NCI-H524 treated with DMSO at 0.1 percent for 48 hours (cell line): ENCODE data around the gene SLIT3.

Source experiments
- DNase-seq: peaks from one replicate; lab custom pipeline; 2025; lab: John Stamatoyannopoulos, UW

The SLIT3 gene

GRCh38 chr5:168740811-168741213, 560.1 kb downstream of the SLIT3 start:
- DNase-seq, result no peak

- no peak for DNase-seq
Observed at GRCh38 chr5:168740092-168740800, 560.7 kb downstream of the SLIT3 start.

- no peak for DNase-seq
Observed at GRCh38 chr5:168737066-168737465, 563.9 kb downstream of the SLIT3 start.

- DNase-seq, result no peak
Observed at GRCh38 chr5:168736281-168736831, 564.6 kb downstream of the SLIT3 start.

DNA sequence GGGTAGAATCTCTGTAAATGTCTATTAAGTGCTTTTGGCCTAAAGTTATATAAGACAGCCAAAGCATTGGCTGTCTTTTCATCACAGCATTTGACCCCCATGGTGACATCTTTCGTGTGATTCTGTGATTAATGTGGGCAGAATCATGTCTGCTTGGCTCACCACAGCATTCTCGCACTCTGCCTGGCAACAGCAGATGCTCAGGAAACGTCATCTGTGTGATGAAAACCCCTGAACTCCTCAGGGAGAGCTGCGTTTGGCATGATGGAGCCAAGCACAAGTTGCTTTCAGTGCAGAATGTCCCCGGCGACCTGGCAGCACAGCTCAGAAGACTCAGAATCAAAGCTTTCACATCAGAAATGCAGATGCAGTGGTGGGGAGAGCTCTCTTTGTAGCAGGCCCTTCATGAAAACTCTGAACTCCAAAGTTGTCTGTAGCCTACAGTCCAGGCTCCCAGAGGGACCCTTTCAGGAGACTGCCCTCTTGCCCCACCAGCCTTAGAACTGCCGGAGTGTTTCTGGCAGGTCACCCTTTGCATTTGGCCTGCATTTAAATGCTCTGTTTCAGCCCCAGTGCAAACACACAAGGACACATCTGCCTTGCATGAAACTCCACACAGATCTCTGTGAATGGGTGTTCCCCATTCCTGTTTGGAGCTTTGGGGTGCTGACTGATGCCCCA, 566.2 kb downstream of the SLIT3 start:
- no peak for DNase-seq

DNA sequence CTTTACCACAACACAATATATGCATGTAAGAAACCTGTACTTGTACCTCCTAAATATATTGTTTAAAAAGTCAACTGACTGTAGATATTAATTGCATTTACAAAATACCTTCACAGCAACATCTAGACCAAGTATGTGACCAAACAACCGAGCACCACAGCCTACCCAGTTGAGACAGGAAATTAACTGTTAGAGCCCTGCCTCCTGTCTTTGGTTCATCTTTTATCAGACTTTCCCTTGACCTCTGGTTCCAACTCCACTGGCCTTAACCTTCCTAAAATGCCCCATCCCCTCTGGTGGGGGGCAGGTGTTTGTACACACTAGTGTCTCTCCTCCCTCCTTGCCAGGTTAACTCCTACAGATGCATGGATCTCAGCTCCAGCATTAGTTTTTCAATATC, 566.8 kb downstream of the SLIT3 start:
- DNase-seq, result no peak

- DNase-seq, result no peak
Observed at GRCh38 chr5:168728546-168729211, 572.3 kb downstream of the SLIT3 start.

DNA sequence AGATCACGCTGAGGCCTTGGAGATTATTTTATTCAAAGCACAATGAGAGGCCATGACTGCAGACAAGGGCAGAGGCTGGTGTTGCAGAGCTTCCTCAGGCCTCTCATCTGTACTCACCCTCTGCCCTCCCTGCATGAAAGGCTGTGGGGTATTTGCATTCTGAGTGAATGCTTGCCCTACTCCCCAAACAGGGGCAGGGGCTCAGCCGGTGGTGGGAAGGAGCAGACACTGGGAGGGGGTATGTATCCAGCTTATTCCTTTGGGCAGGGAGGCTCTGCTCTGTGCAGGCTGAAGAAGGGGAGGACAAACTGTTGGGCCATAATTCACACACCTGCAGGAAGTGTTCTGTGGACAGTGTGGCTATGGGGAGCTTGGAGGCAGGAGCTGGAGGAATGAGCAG, 573.4 kb downstream of the SLIT3 start:
- DNase-seq, result no peak

DNA sequence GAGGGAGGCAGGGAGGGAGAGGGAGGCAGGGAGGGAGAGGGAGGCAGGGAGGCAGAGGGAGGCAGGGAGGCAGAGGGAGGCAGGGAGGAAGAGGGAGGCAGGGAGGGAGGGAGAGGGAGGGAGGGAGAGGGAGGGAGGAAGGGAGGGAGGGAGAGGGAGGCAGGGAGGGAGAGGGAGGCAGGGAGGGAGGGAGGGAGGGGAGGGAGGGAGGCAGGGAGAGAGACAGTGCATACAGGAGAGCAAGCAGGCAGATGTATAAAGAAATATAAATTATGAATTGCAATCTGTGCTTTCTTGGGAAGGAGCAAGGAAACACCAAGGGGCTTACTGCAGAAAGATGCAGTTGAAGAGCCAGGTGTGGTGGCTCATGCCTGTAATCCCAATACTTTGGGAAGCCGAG, 574.6 kb downstream of the SLIT3 start:
- no peak for DNase-seq

DNA sequence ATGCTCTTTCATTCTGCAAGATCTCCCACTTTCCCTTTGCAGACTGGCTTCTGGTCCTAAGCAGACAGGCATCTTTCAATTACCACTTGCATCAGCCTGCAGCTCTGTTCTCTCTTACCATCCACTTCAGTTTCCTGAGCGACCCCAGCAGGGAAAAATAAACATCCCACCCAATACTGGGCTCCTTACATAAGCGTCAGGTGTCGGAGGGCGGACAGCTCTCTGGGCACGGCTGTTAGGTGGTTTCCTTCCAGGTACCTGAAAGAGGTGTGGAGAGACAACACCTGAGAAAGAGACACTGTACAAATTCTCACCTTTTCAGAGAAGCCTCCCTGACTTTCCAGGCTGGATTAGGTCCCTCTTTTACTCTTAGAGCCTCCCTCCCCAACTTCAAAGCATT, 576.7 kb downstream of the SLIT3 start:
- DNase-seq, result no peak

DNA sequence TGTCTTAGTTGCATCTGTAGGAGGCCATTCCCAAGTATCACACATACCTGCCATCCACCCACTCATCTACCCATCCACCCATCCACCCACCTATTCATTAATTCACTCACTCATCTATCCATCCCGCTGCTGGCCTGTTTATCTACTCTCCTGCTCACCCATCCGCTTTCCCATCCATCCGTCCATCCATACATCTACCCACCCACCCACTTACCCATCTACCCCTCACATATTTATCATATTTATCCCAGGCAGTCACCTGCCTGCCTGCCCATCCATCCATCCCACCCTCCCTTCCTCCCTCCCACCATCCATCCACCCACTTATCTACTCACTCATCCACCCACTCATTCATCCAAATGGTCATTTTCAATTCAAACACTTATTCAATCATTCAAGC, 577.9 kb downstream of the SLIT3 start:
- no peak for DNase-seq

DNA sequence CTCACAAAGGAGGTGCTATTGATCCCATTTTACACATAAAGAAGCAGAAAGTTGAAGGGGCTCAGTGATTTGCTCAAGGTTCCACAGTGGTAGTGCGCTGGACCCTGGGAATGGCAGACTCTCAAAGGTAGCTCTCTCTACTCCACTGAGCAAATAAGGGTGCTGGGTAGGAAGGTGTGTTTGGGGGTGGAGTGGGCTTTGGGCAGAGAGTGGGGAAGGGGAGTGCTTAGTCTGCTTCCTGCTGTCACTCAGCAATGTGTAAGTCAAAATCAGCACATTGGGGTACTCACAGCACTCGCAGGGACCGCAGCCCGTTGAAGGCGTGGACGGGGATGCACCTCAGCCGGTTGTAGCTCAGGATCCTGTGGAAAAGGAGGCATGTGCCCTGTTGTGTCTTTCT, 579.0 kb downstream of the SLIT3 start:
- no peak for DNase-seq

GRCh38 chr5:168721002-168721753, 579.8 kb downstream of the SLIT3 start:
- no peak for DNase-seq

- peak; percentile 41 for DNase-seq
Observed at GRCh38 chr5:168720575-168720974, 580.4 kb downstream of the SLIT3 start.

- DNase-seq, result no peak
Observed at GRCh38 chr5:168714046-168714445, 586.9 kb downstream of the SLIT3 start.

- no peak for DNase-seq
Observed at GRCh38 chr5:168713051-168713450, 587.9 kb downstream of the SLIT3 start.

DNA sequence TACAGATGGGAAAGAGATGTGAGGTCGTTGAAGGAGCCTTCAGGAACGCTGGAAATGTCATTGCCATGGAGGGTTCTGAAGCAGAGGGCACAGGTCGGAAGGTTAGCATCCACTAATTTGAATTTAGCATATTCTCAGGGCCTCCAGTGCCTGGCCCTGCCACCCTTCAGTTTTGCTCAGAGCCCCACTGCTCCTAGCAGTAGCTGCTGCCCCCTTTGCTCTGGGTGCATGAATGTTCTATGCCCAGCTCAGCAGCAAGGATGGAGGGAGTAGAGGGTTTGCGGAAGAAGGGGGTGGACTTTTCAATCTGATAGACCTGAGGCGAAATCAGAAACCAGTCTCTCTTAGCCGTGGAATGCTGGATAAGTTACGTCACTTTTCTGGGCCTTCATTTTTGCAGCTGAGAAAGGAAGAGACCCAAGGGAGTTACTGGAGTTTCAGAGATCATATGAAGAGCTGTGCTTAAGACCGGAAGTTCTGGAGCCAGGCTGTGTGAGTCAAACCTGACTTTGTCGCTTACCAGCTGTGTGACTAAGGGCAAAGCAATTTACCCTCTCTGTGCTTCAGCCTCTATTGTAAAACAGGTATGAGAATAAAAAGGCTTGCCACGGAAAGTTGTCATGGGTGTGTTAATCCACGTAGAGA, 588.5 kb downstream of the SLIT3 start:
- DNase-seq, result no peak

GRCh38 chr5:168710706-168711105, 590.2 kb downstream of the SLIT3 start:
- no peak for DNase-seq

- DNase-seq, result no peak
Observed at GRCh38 chr5:168707716-168708695, 592.9 kb downstream of the SLIT3 start.

GRCh38 chr5:168706655-168707069, 594.3 kb downstream of the SLIT3 start:
- no peak for DNase-seq
